ENCODE data around the gene JARID2. TPM values are rescaled to one million over a fixed set of nuclear protein-coding genes. Genes with fewer than 3 reads are reported as not detected.

JARID2 gene
- total RNA-seq, 1 experiment from 2014 or later = 23.6 TPM

DNA sequence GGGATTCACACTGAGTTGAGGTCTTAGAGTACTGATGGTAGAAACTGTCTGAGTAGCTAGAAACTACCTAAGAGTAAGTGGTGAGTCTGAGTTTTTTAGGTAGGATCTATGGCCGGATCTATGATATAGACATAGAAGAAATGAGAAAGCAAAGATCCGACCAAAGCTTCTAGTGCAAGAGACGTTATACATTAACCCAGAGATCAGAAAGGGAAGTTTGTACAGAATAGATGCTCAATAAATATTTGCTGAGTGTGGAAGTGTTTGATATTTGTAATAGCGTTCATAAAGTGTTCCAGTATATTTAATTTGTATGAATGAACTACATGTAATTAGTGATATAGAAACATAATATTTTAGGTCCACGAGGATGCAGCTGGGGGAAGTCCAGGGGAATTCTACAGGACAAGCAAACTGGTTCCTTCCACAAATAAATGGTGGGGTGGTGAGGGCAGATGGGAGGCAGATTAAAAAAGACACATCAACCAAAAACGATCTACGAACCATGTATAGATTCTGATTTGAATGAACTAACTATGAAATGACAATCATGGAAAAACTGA, 31.9 kb upstream of the JARID2 start:
- H3K79me2 ChIP-seq (ENCODE audit: insufficient read depth, low read length) = no peaks in the 10 kb centered on the region
- ATAC-seq (no peak), DNase-seq (ENCODE audit: low read depth, low spot score) (no peak)
- H3K27me3 ChIP-seq (ENCODE audit: insufficient read depth, low read length) = no peaks in the 10 kb centered on the region
- no peak overlapping the region for H3K27ac ChIP-seq (ENCODE audit: low read depth, low read length)
- no peaks in the 10 kb centered on the region for H3K4me1 ChIP-seq (ENCODE audit: control insufficient read depth in 1 of 2, insufficient read depth in 2 of 2, low read length in 2 of 2)
- no TSS peak for BruUV-seq (replicated peaks)
- no peaks in the 10 kb centered on the region for H3K36me3 ChIP-seq (ENCODE audit: control insufficient read depth in 1 of 2, insufficient read depth in 2 of 2, low read length in 2 of 2)
- intact Hi-C loops (cut with micrococcal nuclease) = no loop called here
- H3K4me2 ChIP-seq (ENCODE audit: low read length) = no peak overlapping the region
- no peak overlapping the region for H3K9ac ChIP-seq (ENCODE audit: low read length)
- ChIA-PET POLR2A (no interaction called here), CTCF (no interaction called here), RAD21 (ENCODE audit: low non-redundant PET in 1 of 2, low total read pairs in 2 of 2, uncharacterized antibody in 2 of 2, unreplicated experiment in 2 of 2) (no interaction called here)
- no peaks in the 10 kb centered on the region for H3K9me3 ChIP-seq (ENCODE audit: control insufficient read depth in 1 of 2, insufficient read depth in 1 of 2, low read depth in 1 of 2, low read length in 2 of 2)
- H2AFZ ChIP-seq (ENCODE audit: low read depth, low read length, poor library complexity, severe bottlenecking) = no peak overlapping the region
- no peak for TF ChIP-seq SIN3A (IDR thresholded peaks at IDR 0.05; ENCODE audit: low read depth)
- H3K4me3 ChIP-seq (replicated peaks in 1 of 2; ENCODE audit: low read depth in 1 of 2, low read length in 2 of 2) = no peak overlapping the region
- no peaks in the 10 kb centered on the region for H4K20me1 ChIP-seq (ENCODE audit: insufficient read depth)
- H3K9me2 ChIP-seq (ENCODE audit: insufficient read depth) = no peaks in the 10 kb centered on the region

DNA sequence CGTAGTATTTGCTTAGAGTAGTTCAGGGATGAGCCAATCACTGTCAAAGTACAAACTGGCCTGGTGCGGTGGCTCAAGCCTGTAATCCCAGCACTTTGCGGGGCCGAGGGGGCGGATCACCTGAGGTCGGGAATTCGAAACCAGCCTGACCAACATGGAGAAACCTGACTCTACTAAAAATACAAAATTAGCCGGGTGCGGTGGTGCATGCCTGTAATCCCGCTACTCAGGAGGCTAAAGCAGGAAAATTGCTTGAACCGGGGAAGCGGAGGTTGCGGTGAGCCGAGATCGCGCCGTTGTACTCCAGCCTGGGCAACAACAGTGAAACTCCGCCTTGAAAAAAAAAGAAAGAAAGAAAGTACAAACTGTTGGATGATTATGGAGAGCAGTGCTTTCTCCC, 27.5 kb upstream of the JARID2 start:
- intact Hi-C loops (cut with micrococcal nuclease) = no loop called here
- Histone ChIP-seq H3K4me3 (replicated peaks in 1 of 2; ENCODE audit: low read depth in 1 of 2, low read length in 2 of 2) (no peak overlapping the region), H2AFZ (ENCODE audit: low read depth, low read length, poor library complexity, severe bottlenecking) (no peak overlapping the region), H3K4me2 (ENCODE audit: low read length) (no peak overlapping the region), H4K20me1 (ENCODE audit: insufficient read depth) (no peaks in the 10 kb centered on the region), H3K79me2 (ENCODE audit: insufficient read depth, low read length) (no peaks in the 10 kb centered on the region), H3K9me2 (ENCODE audit: insufficient read depth) (no peaks in the 10 kb centered on the region), H3K36me3 (ENCODE audit: control insufficient read depth in 1 of 2, insufficient read depth in 2 of 2, low read length in 2 of 2) (no peaks in the 10 kb centered on the region), H3K27me3 (ENCODE audit: insufficient read depth, low read length) (no peaks in the 10 kb centered on the region), H3K4me1 (ENCODE audit: control insufficient read depth in 1 of 2, insufficient read depth in 2 of 2, low read length in 2 of 2) (no peaks in the 10 kb centered on the region), H3K9ac (ENCODE audit: low read length) (no peak overlapping the region), H3K9me3 (ENCODE audit: control insufficient read depth in 1 of 2, insufficient read depth in 1 of 2, low read depth in 1 of 2, low read length in 2 of 2) (no peaks in the 10 kb centered on the region), H3K27ac (ENCODE audit: low read depth, low read length) (no peak overlapping the region)
- DNase-seq (ENCODE audit: low read depth, low spot score) (no peak), ATAC-seq (no peak)
- TF ChIP-seq SP1 (IDR thresholded peaks at IDR 0.05; ENCODE audit: low read depth) = no peak
- no peak for TF ChIP-seq SIN3A (IDR thresholded peaks at IDR 0.05; ENCODE audit: low read depth)
- no peak for TF ChIP-seq EZH2phosphoT487 (IDR thresholded peaks at IDR 0.05; ENCODE audit: borderline replicate concordance)
- TF ChIP-seq ZFX (IDR thresholded peaks at IDR 0.05) = no peak
- no peak for TF ChIP-seq ELF1 (IDR thresholded peaks at IDR 0.05; ENCODE audit: borderline replicate concordance, low read depth)
- no peak for TF ChIP-seq POLR2AphosphoS5 (IDR thresholded peaks at IDR 0.05; ENCODE audit: low read depth, low read length)
- TF ChIP-seq, protein P1, sequence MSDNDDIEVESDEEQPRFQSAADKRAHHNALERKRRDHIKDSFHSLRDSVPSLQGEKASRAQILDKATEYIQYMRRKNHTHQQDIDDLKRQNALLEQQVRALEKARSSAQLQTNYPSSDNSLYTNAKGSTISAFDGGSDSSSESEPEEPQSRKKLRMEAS (IDR thresholded peaks at IDR 0.05) = no peak
- ChIA-PET POLR2A (no interaction called here), CTCF (no interaction called here), RAD21 (ENCODE audit: low non-redundant PET in 1 of 2, low total read pairs in 2 of 2, uncharacterized antibody in 2 of 2, unreplicated experiment in 2 of 2) (no interaction called here)
- no TSS peak for BruUV-seq (replicated peaks)
